ENCODE measurements around the gene SYDE2.

- no peak for TF ChIP-seq CTCF (IDR thresholded peaks at IDR 0.05)
- no peak for TF ChIP-seq ZFX (IDR thresholded peaks at IDR 0.05; ENCODE audit: borderline replicate concordance)
Measured at GRCh38 chr1:85237613-85238012, 36.8 kb upstream of the SYDE2 start.

Measured in 22Rv1 (cell line).